ENCODE measurements around the gene SPSB4. TPM values are rescaled to one million over a fixed set of nuclear protein-coding genes. Genes with fewer than 3 reads are reported as not detected.

Gene SPSB4
- total RNA-seq, 1 donor from 2014 or later, result not detected

- H3K27ac Mint-ChIP-seq, result no peak overlapping the region
- intact Hi-C loops (cut with micrococcal nuclease), result no loop called here
- no peak for TF ChIP-seq CTCF (IDR thresholded peaks at IDR 0.05)
These were observed 36.1 kb downstream of the SPSB4 start for GRCh38 chr3:141087076-141087777.

GRCh38 chr3:141087778-141088130 is 36.6 kb downstream of the SPSB4 start:
- CTCF ChIA-PET, result no interaction called here
- H3K9me3 Mint-ChIP-seq, result no peaks in the 10 kb centered on the region

More at GRCh38 chr3:141087076-141087777, 36.1 kb downstream of the SPSB4 start:
- CTCF ChIA-PET, result no interaction called here
- Mint-ChIP-seq H3K36me3 (ENCODE audit: low read depth) (no peaks in the 10 kb centered on the region), H3K27me3 (peaks cover 8% of the 10 kb centered on the region), H3K4me1 (no peaks in the 10 kb centered on the region), H3K9me3 (no peaks in the 10 kb centered on the region), H3K4me3 (no peak overlapping the region)
- ATAC-seq (ENCODE audit: low read depth) (no peak), DNase-seq (no peak)
- POLR2A ChIA-PET, result no interaction called here

GRCh38 chr3:141089339-141090152 is 38.4 kb downstream of the SPSB4 start:
- ChIA-PET CTCF (no interaction called here), POLR2A (no interaction called here)
- H3K4me1 Mint-ChIP-seq, result no peaks in the 10 kb centered on the region
- H3K4me3 Mint-ChIP-seq, result no peak overlapping the region
- no peaks in the 10 kb centered on the region for H3K36me3 Mint-ChIP-seq (ENCODE audit: low read depth)
- H3K27me3 Mint-ChIP-seq, result peaks cover 8% of the 10 kb centered on the region
- intact Hi-C loops (cut with micrococcal nuclease), result no loop called here
- DNase-seq (no peak), ATAC-seq (ENCODE audit: low read depth) (no peak)
- no peak for TF ChIP-seq CTCF (IDR thresholded peaks at IDR 0.05)
- H3K9me3 Mint-ChIP-seq, result no peaks in the 10 kb centered on the region
- H3K27ac Mint-ChIP-seq, result no peak overlapping the region

More at GRCh38 chr3:141087778-141088130, 36.6 kb downstream of the SPSB4 start:
- no peak overlapping the region for H3K27ac Mint-ChIP-seq
- DNase-seq, result no peak
- no peaks in the 10 kb centered on the region for H3K4me1 Mint-ChIP-seq
- no peaks in the 10 kb centered on the region for H3K36me3 Mint-ChIP-seq (ENCODE audit: low read depth)
- POLR2A ChIA-PET, result no interaction called here
- peaks cover 8% of the 10 kb centered on the region for H3K27me3 Mint-ChIP-seq
- H3K4me3 Mint-ChIP-seq, result no peak overlapping the region
- no peak for ATAC-seq (ENCODE audit: low read depth)
- intact Hi-C loops (cut with micrococcal nuclease), result no loop called here
- no peak for TF ChIP-seq CTCF (IDR thresholded peaks at IDR 0.05)

- intact Hi-C loops (cut with micrococcal nuclease), result no loop called here
- ChIA-PET POLR2A (no interaction called here), CTCF (no interaction called here)
- no peaks in the 10 kb centered on the region for H3K27me3 Mint-ChIP-seq
- no peak for TF ChIP-seq CTCF (IDR thresholded peaks at IDR 0.05)
- no peaks in the 10 kb centered on the region for H3K4me1 Mint-ChIP-seq
- no peak overlapping the region for H3K4me3 Mint-ChIP-seq
- H3K27ac Mint-ChIP-seq, result no peak overlapping the region
- no peak for DNase-seq
- no peaks in the 10 kb centered on the region for H3K9me3 Mint-ChIP-seq
- no peak for ATAC-seq (ENCODE audit: low read depth)
- no peaks in the 10 kb centered on the region for H3K36me3 Mint-ChIP-seq (ENCODE audit: low read depth)
These were observed 40.3 kb downstream of the SPSB4 start for GRCh38 chr3:141091426-141091825.

GRCh38 chr3:141092663-141093062 is 41.5 kb downstream of the SPSB4 start:
- H3K36me3 Mint-ChIP-seq (ENCODE audit: low read depth), result no peaks in the 10 kb centered on the region
- H3K4me1 Mint-ChIP-seq, result no peaks in the 10 kb centered on the region
- no peaks in the 10 kb centered on the region for H3K27me3 Mint-ChIP-seq

More at GRCh38 chr3:141092663-141093062, 41.5 kb downstream of the SPSB4 start:
- no peak for ATAC-seq (ENCODE audit: low read depth)
- Mint-ChIP-seq H3K9me3 (no peaks in the 10 kb centered on the region), H3K27ac (no peak overlapping the region), H3K4me3 (no peak overlapping the region)
- TF ChIP-seq CTCF (IDR thresholded peaks at IDR 0.05), result no peak
- POLR2A ChIA-PET, result no interaction called here
- intact Hi-C loops (cut with micrococcal nuclease), result no loop called here
- no peak for DNase-seq
- CTCF ChIA-PET, result no interaction called here

Data from activated B cell treated with CpG ODN at 0.5 μM for 24 hours (primary cell).